B cell (primary cell): Measurements from ENCODE around the gene ARHGAP31.

Experiments used
- EZH2 ChIP-seq: IDR thresholded peaks from 2 replicates; pipeline ENCODE4 v1.6.1; 2012; ENCODE audit warnings: borderline replicate concordance, low read depth, mild to moderate bottlenecking, moderate library complexity, low read length; ENCODE audit not compliant: insufficient read depth, poor library complexity, severe bottlenecking
- TF ChIP-seq, protein P1 (sequence below): fragments of 200-600 bp; IDR thresholded peaks from one replicate; pipeline ENCODE4 v1.8.0; 2022; ENCODE audit warnings: antibody characterized with exemption, mild to moderate bottlenecking

DNA sequence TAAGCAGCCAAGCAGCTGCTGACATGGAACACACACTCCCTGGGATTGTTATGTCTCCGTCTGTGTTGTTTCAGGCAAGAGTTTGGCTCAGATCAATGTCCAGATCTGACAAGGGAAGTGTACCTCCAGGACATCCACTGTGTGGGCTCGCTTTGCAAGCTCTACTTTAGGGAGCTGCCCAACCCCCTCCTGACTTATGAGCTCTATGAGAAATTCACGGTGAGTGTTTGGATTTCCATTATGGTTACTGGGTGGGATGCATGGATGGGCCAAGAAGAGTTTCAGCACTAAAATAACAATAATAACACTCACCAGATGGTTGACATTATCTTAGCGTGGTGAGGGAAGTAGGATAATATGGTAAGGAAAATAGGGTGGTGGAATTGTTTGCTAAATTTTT lies 74.1 kb downstream of the ARHGAP31 start:
- TF ChIP-seq, protein P1, sequence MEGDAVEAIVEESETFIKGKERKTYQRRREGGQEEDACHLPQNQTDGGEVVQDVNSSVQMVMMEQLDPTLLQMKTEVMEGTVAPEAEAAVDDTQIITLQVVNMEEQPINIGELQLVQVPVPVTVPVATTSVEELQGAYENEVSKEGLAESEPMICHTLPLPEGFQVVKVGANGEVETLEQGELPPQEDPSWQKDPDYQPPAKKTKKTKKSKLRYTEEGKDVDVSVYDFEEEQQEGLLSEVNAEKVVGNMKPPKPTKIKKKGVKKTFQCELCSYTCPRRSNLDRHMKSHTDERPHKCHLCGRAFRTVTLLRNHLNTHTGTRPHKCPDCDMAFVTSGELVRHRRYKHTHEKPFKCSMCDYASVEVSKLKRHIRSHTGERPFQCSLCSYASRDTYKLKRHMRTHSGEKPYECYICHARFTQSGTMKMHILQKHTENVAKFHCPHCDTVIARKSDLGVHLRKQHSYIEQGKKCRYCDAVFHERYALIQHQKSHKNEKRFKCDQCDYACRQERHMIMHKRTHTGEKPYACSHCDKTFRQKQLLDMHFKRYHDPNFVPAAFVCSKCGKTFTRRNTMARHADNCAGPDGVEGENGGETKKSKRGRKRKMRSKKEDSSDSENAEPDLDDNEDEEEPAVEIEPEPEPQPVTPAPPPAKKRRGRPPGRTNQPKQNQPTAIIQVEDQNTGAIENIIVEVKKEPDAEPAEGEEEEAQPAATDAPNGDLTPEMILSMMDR, result no peak
- no peak for TF ChIP-seq EZH2
